Lung (tissue), 12 donors: ENCODE results near the gene OR51B2. TPM values are rescaled to one million over a fixed set of nuclear protein-coding genes. Genes with fewer than 3 reads are reported as not detected.
"Not testable (repeated sequence)": the region's sequence is repeated elsewhere in the genome, so short reads cannot be mapped to it uniquely, and the experiment has no call there.

ENCODE experiments used
- ATAC-seq: fragments of 200-7000 bp; cut with Tn5 transposase; one replicate; pipeline ENCODE4 v1.9.1; 2020; ENCODE audit warnings: moderate number of reproducible peaks; ENCODE audit not compliant: insufficient read depth, low FRiP score
- DNase-seq, 3 donors: peaks; one replicate each; pipeline ENCODE4 v3.0.0-alpha.2; 2013 to 2017
- H3K27ac ChIP-seq, 2 donors: one replicate each; pipeline ENCODE4 v1.5.1; 2013; ENCODE audit warnings: mild to moderate bottlenecking in 2 of 2, moderate library complexity in 2 of 2, control low read depth in 1 of 2, inconsistent platforms in 1 of 2, low read depth in 1 of 2, low read length in 1 of 2
- H3K27me3 ChIP-seq, 3 donors: one replicate each; pipeline ENCODE4 v1.5.1; 2013; ENCODE audit warnings: low read length in 2 of 3; ENCODE audit not compliant: control insufficient read depth in 3 of 3, insufficient read depth in 3 of 3
- H3K36me3 ChIP-seq, 4 donors: one replicate each; pipeline ENCODE4 v1.5.1; 2013; ENCODE audit warnings: low read length in 4 of 4, mild to moderate bottlenecking in 1 of 4, moderate library complexity in 1 of 4; ENCODE audit not compliant: control insufficient read depth in 4 of 4, insufficient read depth in 4 of 4
- H3K4me1 ChIP-seq, 5 donors: one replicate each; pipeline ENCODE4 v1.5.1; 2013; ENCODE audit warnings: low read length in 5 of 5, mild to moderate bottlenecking in 2 of 5, moderate library complexity in 1 of 5; ENCODE audit not compliant: control insufficient read depth in 5 of 5, insufficient read depth in 5 of 5
- H3K4me3 ChIP-seq: one replicate; pipeline ENCODE4 v1.5.1; 2013; ENCODE audit warnings: mild to moderate bottlenecking, control low read depth, moderate library complexity
- H3K9ac ChIP-seq, 2 donors: one replicate each; pipeline ENCODE4 v1.5.1; 2013; ENCODE audit warnings: low read length in 2 of 2, control low read depth in 1 of 2; ENCODE audit not compliant: insufficient read depth in 1 of 2
- H3K9me3 ChIP-seq, 4 donors: one replicate each; pipeline ENCODE4 v1.5.1; 2013; ENCODE audit warnings: low read length in 3 of 4, mild to moderate bottlenecking in 1 of 4, moderate library complexity in 1 of 4; ENCODE audit not compliant: control insufficient read depth in 4 of 4, insufficient read depth in 3 of 4
- WGBS, 2 donors: extraction: QIAGEN DNeasy Blood & Tissue Kit; methylation state at CpG; one replicate each; pipeline ENCODE4 v1.1.7; 2013; 5-methylcytosine and 5-hydroxymethylcytosine counted together
- polyA plus RNA-seq, 2 donors: library from polyadenylated mRNA; stranded (reverse); fragments of 200-250 nt; gene quantifications; one replicate each; pipeline ENCODE4 v1.2.1, GENCODE V29; 2013
- total RNA-seq, 2 donors: library from RNA; depleted of rRNA in 1 of 2; stranded (reverse); fragments of >200 nt in 1 of 2; gene quantifications; one replicate each; pipeline ENCODE4 v1.2.1, GENCODE V29; 2014 to 2021
- TF ChIP-seq, protein P1 (sequence below): IDR thresholded peaks from 2 replicates; pipeline ENCODE4 v1.5.1; 2012; ENCODE audit warnings: mild to moderate bottlenecking; ENCODE audit errors: control extremely low read depth, extremely low read depth
- donor health status: control.
- donor health status: control.
- donor health status: Bipolar disorder and iron deficiency.
- donor health status: healthy.
- donor health status: DM: yes; HTN: yes; CAD: no.

Gene OR51B2
- total and polyA plus RNA-seq, 4 donors = 1.9 TPM; not detected in 3

GRCh38 chr11:5301846-5302245 lies 22.3 kb downstream of the OR51B2 start, which contains the start of gene OR51B4:
TSS of gene OR51B4 (minus strand) at chr11:5301946. CDS start at chr11:5301946, 0 bp downstream.
- no peak for ATAC-seq
- no peak within 1 kb of the TSS for H3K27ac ChIP-seq
- TF ChIP-seq, protein P1, sequence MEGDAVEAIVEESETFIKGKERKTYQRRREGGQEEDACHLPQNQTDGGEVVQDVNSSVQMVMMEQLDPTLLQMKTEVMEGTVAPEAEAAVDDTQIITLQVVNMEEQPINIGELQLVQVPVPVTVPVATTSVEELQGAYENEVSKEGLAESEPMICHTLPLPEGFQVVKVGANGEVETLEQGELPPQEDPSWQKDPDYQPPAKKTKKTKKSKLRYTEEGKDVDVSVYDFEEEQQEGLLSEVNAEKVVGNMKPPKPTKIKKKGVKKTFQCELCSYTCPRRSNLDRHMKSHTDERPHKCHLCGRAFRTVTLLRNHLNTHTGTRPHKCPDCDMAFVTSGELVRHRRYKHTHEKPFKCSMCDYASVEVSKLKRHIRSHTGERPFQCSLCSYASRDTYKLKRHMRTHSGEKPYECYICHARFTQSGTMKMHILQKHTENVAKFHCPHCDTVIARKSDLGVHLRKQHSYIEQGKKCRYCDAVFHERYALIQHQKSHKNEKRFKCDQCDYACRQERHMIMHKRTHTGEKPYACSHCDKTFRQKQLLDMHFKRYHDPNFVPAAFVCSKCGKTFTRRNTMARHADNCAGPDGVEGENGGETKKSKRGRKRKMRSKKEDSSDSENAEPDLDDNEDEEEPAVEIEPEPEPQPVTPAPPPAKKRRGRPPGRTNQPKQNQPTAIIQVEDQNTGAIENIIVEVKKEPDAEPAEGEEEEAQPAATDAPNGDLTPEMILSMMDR = no peak
- H3K9ac ChIP-seq = no peak within 1 kb of the TSS
- no peaks in the 10 kb centered on the region for H3K27me3 ChIP-seq
- H3K4me1 ChIP-seq = peaks cover 0 to 6% (median 0%) of the 10 kb centered on the region in 5 donors
- WGBS, 2 donors = 93 to 94% methylated on average over 2 of the region's 2 CpGs
- H3K9me3 ChIP-seq = no peaks in the 10 kb centered on the region
- H3K36me3 ChIP-seq = peaks cover 0 to 1% (median 0%) of the 10 kb centered on the region in 4 donors
- H3K4me3 ChIP-seq = no peak within 1 kb of the TSS
- DNase-seq = no peak

- H3K27ac ChIP-seq = no peak overlapping the region
- no peak overlapping the region for H3K9ac ChIP-seq
- peaks cover 0 to 6% (median 0%) of the 10 kb centered on the region in 5 donors for H3K4me1 ChIP-seq
- no peak for DNase-seq
- 59 to 76% methylated on average over 3 of the region's 3 CpGs for whole genome bisulfite sequencing, 2 donors
- TF ChIP-seq, protein P1 = no peak
- ATAC-seq = no peak
- no peaks in the 10 kb centered on the region for H3K27me3 ChIP-seq
- no peak overlapping the region for H3K4me3 ChIP-seq
- no peaks in the 10 kb centered on the region for H3K9me3 ChIP-seq
- peaks cover 0 to 1% (median 0%) of the 10 kb centered on the region in 4 donors for H3K36me3 ChIP-seq
Observed at GRCh38 chr11:5300251-5300650, 23.8 kb downstream of the OR51B2 start.

- no peak overlapping the region for H3K9ac ChIP-seq
- TF ChIP-seq, protein P1 = no peak
- ATAC-seq (no peak), DNase-seq (no peak)
- H3K36me3 ChIP-seq = peaks cover 0 to 1% (median 0%) of the 10 kb centered on the region in 4 donors
- peaks cover 0 to 2% (median 0%) of the 10 kb centered on the region in 4 donors for H3K9me3 ChIP-seq
- H3K27me3 ChIP-seq = no peaks in the 10 kb centered on the region
- no peak overlapping the region for H3K4me3 ChIP-seq
- WGBS, 2 donors = 2 to 88% methylated on average over 1 of the region's 1 CpG
- H3K27ac ChIP-seq = no peak overlapping the region
- peaks cover 0 to 6% (median 0%) of the 10 kb centered on the region in 5 donors for H3K4me1 ChIP-seq
Observed at GRCh38 chr11:5298451-5298850, 25.6 kb downstream of the OR51B2 start.

DNA sequence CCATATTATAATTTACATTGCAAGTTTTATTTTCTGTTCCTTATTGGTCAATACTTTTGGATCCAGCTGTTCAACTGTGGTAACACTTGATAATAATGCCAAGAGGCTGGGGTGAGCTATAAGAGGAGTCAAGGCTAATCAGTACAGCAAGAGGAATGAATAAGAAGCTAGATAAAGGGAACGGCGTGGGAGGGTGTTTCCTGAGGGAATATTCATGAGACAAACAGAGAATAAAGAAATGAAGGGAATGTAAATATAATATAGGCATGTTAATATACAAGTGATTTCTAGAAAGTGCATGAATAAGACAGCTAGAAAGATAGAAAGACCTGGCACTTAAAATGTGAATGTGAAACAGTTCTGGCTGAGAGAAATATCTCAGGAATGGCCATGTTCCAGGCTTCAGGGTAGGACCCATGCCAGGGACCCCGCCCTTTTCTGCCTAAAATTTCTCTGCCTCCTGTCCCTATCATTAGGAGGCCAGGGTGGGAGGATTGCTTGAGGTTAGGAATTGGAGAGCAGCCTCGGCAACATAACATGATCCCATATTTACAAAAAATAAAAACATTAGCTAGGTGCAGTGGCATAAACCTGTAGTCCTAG lies 26.3 kb downstream of the OR51B2 start:
- Histone ChIP-seq H3K27ac (no peak overlapping the region), H3K4me1 (peaks cover 0 to 6% (median 0%) of the 10 kb centered on the region in 5 donors), H3K9ac (no peak overlapping the region), H3K36me3 (peaks cover 0 to 1% (median 0%) of the 10 kb centered on the region in 4 donors), H3K9me3 (peaks cover 0 to 2% (median 0%) of the 10 kb centered on the region in 4 donors), H3K4me3 (no peak overlapping the region), H3K27me3 (no peaks in the 10 kb centered on the region)
- TF ChIP-seq, protein P1 = no peak
- WGBS, 2 donors = 63 to 85% methylated on average over 4 of the region's 4 CpGs
- DNase-seq (peak in 2 of 3 donors; percentile 27 to 34), ATAC-seq (no peak)

GRCh38 chr11:5294342-5294995 lies 29.6 kb downstream of the OR51B2 start:
- 92 to 98% methylated on average over 39 to 41 of the region's 41 CpGs for WGBS, 2 donors
- H3K27me3 ChIP-seq, H3K9ac ChIP-seq, H3K4me1 ChIP-seq, H3K9me3 ChIP-seq, H3K4me3 ChIP-seq, ATAC-seq, H3K27ac ChIP-seq, H3K36me3 ChIP-seq, DNase-seq: not testable (repeated sequence)
